NB4 (cell line): ENCODE measurements around the gene MRPL42.

Source experiments
- POLR2A ChIP-seq: IDR thresholded peaks from 2 replicates; pipeline ENCODE4 v1.6.1; 2011; ENCODE audit warnings: mild to moderate bottlenecking; ENCODE audit not compliant: insufficient read length; ENCODE audit errors: extremely low read depth
- TF ChIP-seq, protein P1 (sequence below): IDR thresholded peaks from one replicate; pipeline ENCODE4 v1.5.1; 2012; ENCODE audit warnings: low read depth, low read length
- TF ChIP-seq, protein P2 (sequence below): IDR thresholded peaks from 2 replicates; pipeline ENCODE4 v1.6.1; 2011; ENCODE audit warnings: low read depth, low read length

DNA sequence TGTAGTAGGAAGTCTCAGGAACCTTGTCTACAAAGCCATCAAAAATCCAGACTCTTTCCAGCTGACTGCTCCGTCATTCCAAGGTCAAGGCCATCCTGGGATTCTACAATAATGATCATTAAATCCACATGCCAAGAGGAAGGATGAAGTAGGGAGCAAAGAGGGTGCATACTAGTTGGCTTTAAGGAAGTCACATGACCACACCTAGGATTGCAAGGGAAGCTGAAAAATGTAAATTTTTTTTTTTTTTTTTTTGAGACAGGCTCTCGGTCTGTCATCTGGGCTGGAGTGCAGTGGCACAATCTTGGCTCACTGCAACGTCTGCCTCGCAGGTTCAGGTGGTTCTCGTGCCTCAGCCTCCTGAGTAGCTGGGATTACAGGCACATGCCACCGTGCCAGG lies 7.3 kb upstream of the MRPL42 start:
- no peak for TF ChIP-seq POLR2A
- TF ChIP-seq, protein P1, sequence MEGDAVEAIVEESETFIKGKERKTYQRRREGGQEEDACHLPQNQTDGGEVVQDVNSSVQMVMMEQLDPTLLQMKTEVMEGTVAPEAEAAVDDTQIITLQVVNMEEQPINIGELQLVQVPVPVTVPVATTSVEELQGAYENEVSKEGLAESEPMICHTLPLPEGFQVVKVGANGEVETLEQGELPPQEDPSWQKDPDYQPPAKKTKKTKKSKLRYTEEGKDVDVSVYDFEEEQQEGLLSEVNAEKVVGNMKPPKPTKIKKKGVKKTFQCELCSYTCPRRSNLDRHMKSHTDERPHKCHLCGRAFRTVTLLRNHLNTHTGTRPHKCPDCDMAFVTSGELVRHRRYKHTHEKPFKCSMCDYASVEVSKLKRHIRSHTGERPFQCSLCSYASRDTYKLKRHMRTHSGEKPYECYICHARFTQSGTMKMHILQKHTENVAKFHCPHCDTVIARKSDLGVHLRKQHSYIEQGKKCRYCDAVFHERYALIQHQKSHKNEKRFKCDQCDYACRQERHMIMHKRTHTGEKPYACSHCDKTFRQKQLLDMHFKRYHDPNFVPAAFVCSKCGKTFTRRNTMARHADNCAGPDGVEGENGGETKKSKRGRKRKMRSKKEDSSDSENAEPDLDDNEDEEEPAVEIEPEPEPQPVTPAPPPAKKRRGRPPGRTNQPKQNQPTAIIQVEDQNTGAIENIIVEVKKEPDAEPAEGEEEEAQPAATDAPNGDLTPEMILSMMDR = no peak
- TF ChIP-seq, protein P2, sequence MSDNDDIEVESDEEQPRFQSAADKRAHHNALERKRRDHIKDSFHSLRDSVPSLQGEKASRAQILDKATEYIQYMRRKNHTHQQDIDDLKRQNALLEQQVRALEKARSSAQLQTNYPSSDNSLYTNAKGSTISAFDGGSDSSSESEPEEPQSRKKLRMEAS = 0 out of 2 replicates have a peak, but pooled peaks have one; percentile 27
